Measurements from ENCODE around the gene ZDHHC1.

ZDHHC1 gene

DNA sequence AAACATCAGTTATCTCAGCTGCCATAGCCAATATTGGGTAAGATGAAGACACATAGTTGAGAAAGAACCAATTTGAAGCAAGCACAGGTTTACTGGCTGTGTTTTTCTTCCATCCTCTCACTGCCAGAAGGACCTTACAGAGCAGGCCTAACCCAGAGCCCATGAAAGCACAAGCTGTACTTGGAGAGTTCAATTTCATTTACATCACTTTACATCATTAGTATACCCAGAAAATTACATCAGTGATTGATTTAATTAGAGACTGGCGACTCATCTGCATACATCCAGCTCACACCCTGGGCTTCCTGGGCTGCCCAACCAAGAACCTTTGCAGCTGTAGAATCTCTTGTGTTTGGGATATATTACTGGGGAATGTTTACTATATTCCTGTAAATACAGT, 66.0 kb downstream of the ZDHHC1 start:
- no peak for DNase-seq

DNA sequence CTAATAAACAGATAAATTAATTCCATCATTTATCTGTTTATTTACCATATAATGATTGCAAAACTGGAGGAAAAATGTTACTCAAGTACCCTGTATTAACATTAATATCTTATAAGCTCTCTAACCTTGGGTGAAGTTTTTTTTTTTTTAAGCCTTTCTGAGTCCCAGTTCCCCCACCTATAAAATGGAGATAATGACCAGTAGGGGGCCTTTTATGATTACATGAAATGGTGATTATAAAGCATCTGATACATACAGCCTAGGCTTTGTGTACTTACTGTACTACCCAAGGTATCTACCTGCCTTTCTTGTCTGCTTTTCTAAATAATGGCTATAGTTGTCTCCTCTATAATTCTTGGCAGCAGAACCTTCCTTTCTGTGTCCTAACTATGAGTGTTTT, 67.1 kb downstream of the ZDHHC1 start:
- DNase-seq: no peak

DNA sequence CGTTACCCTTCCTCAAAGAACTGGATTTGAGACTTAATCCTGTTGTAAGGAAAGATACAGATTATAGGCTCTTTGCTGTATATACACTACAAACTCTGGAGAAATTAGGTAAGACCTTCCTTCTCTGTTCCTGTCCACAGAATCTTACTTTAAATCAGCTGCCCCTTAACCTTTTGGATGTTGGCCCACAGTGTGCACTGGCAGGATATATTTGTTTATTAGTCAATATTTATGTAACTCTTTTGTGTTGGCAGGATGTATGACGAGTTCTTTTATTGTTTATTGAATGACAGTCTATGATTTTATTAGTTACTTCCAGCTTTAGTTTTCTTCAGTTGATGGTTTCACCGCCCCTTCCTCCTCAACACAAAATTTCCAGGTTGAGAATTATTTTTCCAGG, 69.9 kb downstream of the ZDHHC1 start:
- DNase-seq: no peak

DNA sequence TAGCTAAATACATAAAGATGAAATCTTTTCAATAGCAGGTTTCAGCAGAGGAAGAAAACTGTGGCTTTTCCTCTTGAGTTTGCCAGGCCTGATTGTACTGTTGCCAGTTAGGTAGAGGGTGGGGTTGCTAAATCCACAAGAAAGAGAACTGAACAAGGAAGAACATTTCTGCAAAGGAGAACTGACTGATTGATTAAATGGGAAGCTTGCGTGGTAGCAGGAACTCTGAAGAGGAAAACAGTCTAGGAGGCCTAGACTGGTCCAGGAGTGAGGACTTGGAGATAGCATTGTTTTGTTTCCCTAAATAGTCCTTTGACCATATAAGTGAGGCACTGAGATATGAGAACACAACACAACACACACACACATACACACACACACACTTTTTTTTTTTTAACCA, 70.9 kb downstream of the ZDHHC1 start:
- no peak for DNase-seq

All from stimulated activated CD4-positive, alpha-beta T cell treated with anti-CD3 and anti-CD28 coated beads, Interleukin-12 subunit alpha, Interleukin-12 subunit beta, amount 100 ng/mL, for 4 hours (primary cell).